Upper lobe of left lung (tissue), 6 donors: ENCODE results near the gene OSGIN1. TPM values are rescaled to one million over a fixed set of nuclear protein-coding genes. Genes with fewer than 3 reads are reported as not detected.
"Not testable (repeated sequence)": the region's sequence is repeated elsewhere in the genome, so short reads cannot be mapped to it uniquely, and the experiment has no call there.

Experiments used
- ATAC-seq, 2 donors: fragments of 200-7000 bp; cut with Tn5 transposase; one replicate each; pipeline ENCODE4 v1.9.1; 2022; ENCODE audit warnings: mild to moderate bottlenecking in 2 of 2, moderate library complexity in 2 of 2; ENCODE audit not compliant: low FRiP score in 2 of 2
- DNase-seq, 2 donors: peaks; one replicate each; pipeline ENCODE4 v3.0.0-alpha.2; 2019 to 2020
- H3K27ac ChIP-seq, 4 donors: fragments of 200-600 bp; sonication (generic); one replicate each; pipeline ENCODE4 v1.5.1; 2016 to 2019
- H3K27me3 ChIP-seq, 4 donors: fragments of 200-600 bp; sonication (generic); one replicate each; pipeline ENCODE4 v1.5.1; 2017 to 2019
- H3K36me3 ChIP-seq, 4 donors: fragments of 200-600 bp; sonication (generic); one replicate each; pipeline ENCODE4 v1.5.1; 2016 to 2019
- H3K4me1 ChIP-seq, 4 donors: fragments of 200-600 bp; sonication (generic); one replicate each; pipeline ENCODE4 v1.5.1; 2018 to 2019
- H3K4me3 ChIP-seq, 4 donors: fragments of 200-600 bp; sonication (generic); one replicate each; pipeline ENCODE4 v1.5.1; 2017 to 2019; ENCODE audit warnings: mild to moderate bottlenecking in 2 of 4, moderate library complexity in 1 of 4
- H3K9me3 ChIP-seq, 4 donors: fragments of 200-600 bp; sonication (generic); one replicate each; pipeline ENCODE4 v1.5.1; 2018 to 2019
- EP300 ChIP-seq, 4 donors: sonication (generic); formaldehyde crosslinking; IDR thresholded peaks; one replicate each; pipeline ENCODE4 v1.5.1; 2017; ENCODE audit warnings: antibody characterized with exemption in 4 of 4, control low read depth in 2 of 4
- POLR2A ChIP-seq, 4 donors: fragments of 450-650 bp; IDR thresholded peaks; one replicate each; pipeline ENCODE4 v1.5.1; 2016 to 2017; ENCODE audit warnings: antibody characterized with exemption in 4 of 4, mild to moderate bottlenecking in 2 of 4
- POLR2AphosphoS5 ChIP-seq, 2 donors: sonication (generic); formaldehyde crosslinking; IDR thresholded peaks; one replicate each; pipeline ENCODE4 v1.5.1; 2017; ENCODE audit warnings: antibody characterized with exemption in 2 of 2
- WGBS, 2 donors: methylation state at CpG; one replicate each; pipeline ENCODE4 v1.1.5; 2017 to 2018; 5-methylcytosine and 5-hydroxymethylcytosine counted together
- total RNA-seq, 6 donors: library from RNA; depleted of rRNA in 4 of 6; stranded (reverse); fragments of >200 nt in 4 of 6; gene quantifications; one replicate each; pipeline versions ENCODE4 v1.1.0 to v1.2.1, GENCODE V29; 2016 to 2021
- TF ChIP-seq, protein P1 (sequence below), 6 experiments: fragments of 450-650 bp in 4 of 6; fragments of 200-600 bp in 2 of 6; sonication (generic) in 2 of 6; IDR thresholded peaks; one replicate each; pipeline ENCODE4 v1.5.1; 2016 to 2019; ENCODE audit warnings: antibody characterized with exemption in 6 of 6
- donor health status: DM: no; HTN: no; CAD: no; lungs with moderate emphysema.
- donor health status: DM: no; HTN: yes; CAD: no; lungs with severe emphysema.

OSGIN1 gene
- total RNA-seq, 6 donors from 2014 or later, result 7.3 to 34.2 (median 16.3) TPM

GRCh38 chr16:83948914-83949723, 3.9 kb upstream of the OSGIN1 start:
- Histone ChIP-seq H3K27ac (no peak overlapping the region), H3K4me3 (no peak overlapping the region), H3K36me3 (no peaks in the 10 kb centered on the region), H3K4me1 (peaks cover 14 to 20% (median 18%) of the 10 kb centered on the region in 4 donors), H3K27me3 (no peaks in the 10 kb centered on the region), H3K9me3 (no peaks in the 10 kb centered on the region)
- WGBS, 2 donors, result 78 to 79% methylated on average over 12 to 13 of the region's 13 CpGs
- ATAC-seq (no peak), DNase-seq (no peak)
- TF ChIP-seq, protein P1, sequence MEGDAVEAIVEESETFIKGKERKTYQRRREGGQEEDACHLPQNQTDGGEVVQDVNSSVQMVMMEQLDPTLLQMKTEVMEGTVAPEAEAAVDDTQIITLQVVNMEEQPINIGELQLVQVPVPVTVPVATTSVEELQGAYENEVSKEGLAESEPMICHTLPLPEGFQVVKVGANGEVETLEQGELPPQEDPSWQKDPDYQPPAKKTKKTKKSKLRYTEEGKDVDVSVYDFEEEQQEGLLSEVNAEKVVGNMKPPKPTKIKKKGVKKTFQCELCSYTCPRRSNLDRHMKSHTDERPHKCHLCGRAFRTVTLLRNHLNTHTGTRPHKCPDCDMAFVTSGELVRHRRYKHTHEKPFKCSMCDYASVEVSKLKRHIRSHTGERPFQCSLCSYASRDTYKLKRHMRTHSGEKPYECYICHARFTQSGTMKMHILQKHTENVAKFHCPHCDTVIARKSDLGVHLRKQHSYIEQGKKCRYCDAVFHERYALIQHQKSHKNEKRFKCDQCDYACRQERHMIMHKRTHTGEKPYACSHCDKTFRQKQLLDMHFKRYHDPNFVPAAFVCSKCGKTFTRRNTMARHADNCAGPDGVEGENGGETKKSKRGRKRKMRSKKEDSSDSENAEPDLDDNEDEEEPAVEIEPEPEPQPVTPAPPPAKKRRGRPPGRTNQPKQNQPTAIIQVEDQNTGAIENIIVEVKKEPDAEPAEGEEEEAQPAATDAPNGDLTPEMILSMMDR (IDR thresholded peaks at IDR 0.05), result no peak
- TF ChIP-seq POLR2AphosphoS5 (IDR thresholded peaks at IDR 0.05) (no peak), EP300 (IDR thresholded peaks at IDR 0.05) (no peak), POLR2A (IDR thresholded peaks at IDR 0.05) (no peak)

GRCh38 chr16:83949724-83950001, 3.4 kb upstream of the OSGIN1 start:
- Histone ChIP-seq H3K4me1 (peaks cover 19 to 24% (median 23%) of the 10 kb centered on the region in 4 donors), H3K9me3 (no peaks in the 10 kb centered on the region), H3K27me3 (no peaks in the 10 kb centered on the region), H3K4me3 (no peak overlapping the region), H3K27ac (no peak overlapping the region), H3K36me3 (no peaks in the 10 kb centered on the region)
- WGBS, 2 donors, result 96% methylated on average over 4 to 5 of the region's 5 CpGs
- no peak for DNase-seq
- no peak for TF ChIP-seq POLR2A (IDR thresholded peaks at IDR 0.05)
- TF ChIP-seq POLR2AphosphoS5 (IDR thresholded peaks at IDR 0.05), result no peak
- no peak for TF ChIP-seq EP300 (IDR thresholded peaks at IDR 0.05)
- TF ChIP-seq, protein P1 (IDR thresholded peaks at IDR 0.05), result no peak
- no peak for ATAC-seq

- not testable (repeated sequence) for H3K27me3 ChIP-seq, H3K27ac ChIP-seq, H3K4me3 ChIP-seq, H3K9me3 ChIP-seq, DNase-seq, H3K36me3 ChIP-seq, ATAC-seq
- H3K4me1 ChIP-seq, result peaks cover 24 to 34% (median 28%) of the 10 kb centered on the region in 4 donors
- WGBS, 2 donors, result 72 to 79% methylated on average over 6 to 10 of the region's 10 CpGs
Observed at GRCh38 chr16:83950862-83951399, 2.1 kb upstream of the OSGIN1 start.

GRCh38 chr16:83951544-83951943, 1.5 kb upstream of the OSGIN1 start:
- H3K27me3 ChIP-seq, result no peaks in the 10 kb centered on the region
- no peak overlapping the region for H3K27ac ChIP-seq
- no peaks in the 10 kb centered on the region for H3K36me3 ChIP-seq
- WGBS, 2 donors, result 48 to 52% methylated on average over 8 of the region's 8 CpGs
- DNase-seq (no peak), ATAC-seq (no peak)
- TF ChIP-seq EP300 (IDR thresholded peaks at IDR 0.05) (no peak), POLR2AphosphoS5 (IDR thresholded peaks at IDR 0.05) (no peak), POLR2A (IDR thresholded peaks at IDR 0.05) (no peak)
- TF ChIP-seq, protein P1 (IDR thresholded peaks at IDR 0.05), result no peak
- no peak overlapping the region for H3K4me3 ChIP-seq
- peaks cover 27 to 38% (median 28%) of the 10 kb centered on the region in 4 donors for H3K4me1 ChIP-seq
- no peaks in the 10 kb centered on the region for H3K9me3 ChIP-seq

GRCh38 chr16:83952587-83952939, 477 bp upstream of the OSGIN1 start:
- H3K4me3 ChIP-seq, result peak overlapping the region in 3 of 4 donors; percentile 59 to 84 (median 60)
- no peaks in the 10 kb centered on the region for H3K9me3 ChIP-seq
- DNase-seq (peak in 1 of 2 donors; percentile 53), ATAC-seq (peak; percentile 2 to 4)
- peaks cover 0 to 3% (median 0%) of the 10 kb centered on the region in 4 donors for H3K36me3 ChIP-seq
- H3K4me1 ChIP-seq, result peaks cover 27 to 44% (median 28%) of the 10 kb centered on the region in 4 donors
- TF ChIP-seq, protein P1 (IDR thresholded peaks at IDR 0.05), result peak in 1 of 6 experiments; percentile 8
- no peak for TF ChIP-seq POLR2AphosphoS5 (IDR thresholded peaks at IDR 0.05)
- WGBS, 2 donors, result 13 to 27% methylated on average over 3 to 8 of the region's 8 CpGs
- no peaks in the 10 kb centered on the region for H3K27me3 ChIP-seq
- H3K27ac ChIP-seq, result peak overlapping the region; percentile 91 to 97 (median 94)
